Activated T-helper 1 cell treated with anti-CD3 and anti-CD28 coated beads, Interleukin-2, amount 50 U/mL, for 16 hours (primary cell): ENCODE data around the gene TMEM143.
"Not testable (repeated sequence)": the region's sequence is repeated elsewhere in the genome, so short reads cannot be mapped to it uniquely, and the experiment has no call there.

Experiments used
- DNase-seq, 2 donors: peaks; one replicate each; pipeline ENCODE4 v3.0.0-alpha.2; 2020; ENCODE audit warnings: low read depth in 1 of 2, low spot score in 1 of 2

Gene TMEM143

DNA sequence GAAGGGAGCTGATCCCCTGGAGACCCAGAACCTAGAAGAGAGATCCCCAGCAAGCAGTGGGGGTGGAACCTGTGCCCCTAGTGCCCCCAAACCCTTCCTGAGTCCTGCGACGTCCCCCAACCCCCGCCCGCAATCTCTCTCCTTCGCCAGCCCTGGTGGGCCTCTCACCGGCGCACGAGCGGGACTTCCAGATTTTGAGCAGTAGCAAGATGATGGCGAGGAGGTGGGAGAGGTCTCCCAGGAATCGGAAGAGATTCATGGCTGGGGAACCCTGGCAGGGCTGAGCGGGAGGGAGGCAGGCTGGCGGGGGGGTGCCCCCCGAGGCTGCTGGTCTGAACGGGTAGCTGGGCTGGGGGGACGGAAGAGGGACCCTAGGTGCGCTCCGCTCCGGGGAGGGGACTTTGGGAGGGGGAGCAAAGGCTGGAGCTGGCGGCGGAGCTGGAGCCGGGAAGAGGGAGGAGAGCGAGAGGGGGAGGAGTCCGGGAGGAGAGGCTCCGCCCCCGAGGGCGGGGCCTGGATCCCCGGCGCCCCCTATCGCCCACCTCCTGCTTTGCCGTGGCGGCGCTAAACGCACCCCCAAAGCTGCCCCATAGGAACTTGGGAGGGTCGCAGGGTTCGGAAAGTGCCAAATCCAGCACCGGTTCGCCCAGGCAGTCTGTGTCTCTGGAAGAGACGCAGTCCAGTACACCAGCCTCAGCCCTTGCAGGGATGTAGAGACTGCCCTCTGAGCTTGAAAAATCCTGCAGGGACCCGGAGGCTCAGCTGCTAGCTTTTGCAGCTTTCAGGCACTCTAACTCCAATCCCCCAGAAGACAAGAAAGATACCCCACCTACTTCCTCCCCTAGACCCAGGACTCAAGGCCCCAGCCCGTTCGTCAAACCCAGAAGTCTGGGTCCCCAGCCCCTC is 27.6 kb upstream of the TMEM143 start, which contains the start of gene KDELR1:
Gene KDELR1 (minus strand): TSS at position 452 of the 906 bp plus-strand sequence. CDS start 193 bp downstream, at position 259.
- DNase-seq: peak; percentile 60 to 64

DNA sequence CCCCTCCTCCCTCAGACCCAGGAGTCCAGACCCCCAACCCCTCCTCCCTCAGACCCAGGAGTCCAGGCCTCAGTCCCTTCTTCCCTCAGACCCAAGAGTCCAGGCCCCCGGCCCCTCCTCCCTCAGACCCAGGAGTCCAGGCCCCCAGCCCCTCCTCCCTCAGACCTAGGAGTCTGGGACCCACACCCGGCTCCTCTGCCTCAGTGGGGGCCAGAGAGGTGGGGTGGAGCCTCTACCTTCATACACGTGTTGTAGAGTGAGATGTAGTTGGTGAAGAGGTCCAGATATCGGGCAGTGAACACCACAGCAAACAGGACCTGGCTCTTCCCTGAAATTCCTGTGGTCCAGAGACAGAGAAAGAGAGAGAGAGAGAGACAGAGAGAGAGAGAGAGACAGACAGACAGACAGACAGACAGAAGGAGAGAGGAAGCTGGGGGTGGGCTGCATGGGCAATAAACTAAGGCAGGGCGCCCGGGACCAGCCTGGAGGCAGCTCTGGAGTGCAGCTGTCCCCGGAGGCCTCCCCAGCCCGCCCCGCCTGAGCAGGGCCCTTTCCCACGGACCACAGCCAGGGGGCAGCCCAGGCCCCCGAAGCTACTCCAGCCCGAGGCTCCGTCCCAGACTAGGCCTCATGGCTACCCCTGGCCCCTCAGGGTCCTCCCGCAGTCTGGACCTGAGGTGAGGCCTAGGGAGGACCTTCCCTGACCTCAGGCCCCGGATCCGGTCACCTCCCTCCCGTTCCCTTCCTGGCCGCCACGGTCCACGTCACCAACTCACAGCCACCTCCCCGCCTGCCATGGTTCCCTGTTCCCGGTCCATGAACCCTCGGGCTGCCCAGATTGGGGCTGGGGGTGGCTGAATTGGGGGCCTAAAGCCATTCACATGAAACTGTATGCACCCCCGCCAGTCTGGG is 26.7 kb upstream of the TMEM143 start:
- DNase-seq: peak in 1 of 2 donors; percentile 45

DNA sequence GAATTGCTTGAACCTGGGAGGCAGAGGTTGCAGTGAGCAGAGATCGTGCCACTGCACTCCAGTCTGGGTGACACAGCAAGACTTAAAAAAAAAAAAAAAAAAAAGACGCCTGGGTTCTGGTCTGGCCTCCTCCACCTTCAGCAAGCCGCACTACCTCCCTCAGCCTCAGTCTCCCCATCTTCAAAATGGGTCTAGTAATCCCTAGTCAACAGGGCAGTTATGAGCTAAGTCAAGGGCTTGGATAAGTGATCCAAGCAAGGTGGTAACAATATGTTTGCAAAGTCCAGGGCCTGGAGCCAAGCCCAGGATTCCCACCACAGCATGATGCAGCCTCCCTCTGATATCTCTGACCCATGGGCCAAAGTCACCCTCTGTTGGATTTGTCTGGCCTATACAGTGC is 23.2 kb upstream of the TMEM143 start:
- DNase-seq: no peak

DNA sequence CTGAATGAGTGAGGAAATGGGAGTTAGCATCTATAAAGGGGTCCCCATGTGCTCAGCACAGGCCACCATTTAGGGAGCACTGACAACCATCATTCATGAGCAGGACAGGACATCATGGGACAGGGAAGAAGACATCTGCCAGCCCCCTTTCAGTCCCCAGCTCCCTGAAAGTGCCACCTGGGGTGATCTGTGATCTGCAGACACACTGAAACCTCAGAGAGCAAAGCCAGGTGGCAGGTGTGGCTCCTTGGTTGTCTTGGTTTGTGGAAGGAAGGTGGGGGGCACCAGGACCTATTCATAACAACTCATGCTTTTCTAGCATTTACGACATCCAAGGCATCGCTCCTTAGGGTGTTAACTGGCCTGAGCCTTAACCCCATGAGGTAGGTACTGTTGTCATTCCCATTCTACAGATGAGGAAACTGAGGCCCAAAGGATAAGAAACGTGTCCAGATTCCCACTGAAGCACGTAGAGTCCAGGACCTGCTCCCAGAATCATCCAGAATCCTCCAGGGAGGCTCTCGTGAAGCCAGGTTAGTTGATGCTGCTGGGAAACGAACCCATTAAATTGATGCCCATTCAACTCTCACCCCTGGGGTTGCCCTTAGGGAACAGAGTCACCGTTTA is 21.8 kb upstream of the TMEM143 start:
- DNase-seq: no peak

DNA sequence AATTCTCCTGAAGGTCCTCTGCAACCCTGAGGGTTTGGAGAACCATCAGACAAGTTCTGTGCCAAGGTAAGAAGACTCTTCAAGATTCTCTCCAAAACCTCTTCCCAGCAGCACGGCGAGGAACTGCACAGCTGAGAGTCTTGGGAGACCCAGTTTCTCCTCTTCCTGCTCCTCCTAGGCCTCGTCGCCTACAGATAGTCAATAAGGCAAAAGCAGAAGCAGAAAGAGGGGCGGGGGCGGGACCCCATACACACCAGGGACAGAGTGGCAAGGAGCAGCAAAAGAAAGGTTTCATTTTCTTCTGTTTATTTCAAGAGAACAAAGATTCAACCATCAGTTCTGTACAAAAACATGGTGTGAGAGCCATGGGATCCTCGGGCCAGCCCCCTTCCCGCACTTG is 18.5 kb upstream of the TMEM143 start:
- no peak for DNase-seq

DNA sequence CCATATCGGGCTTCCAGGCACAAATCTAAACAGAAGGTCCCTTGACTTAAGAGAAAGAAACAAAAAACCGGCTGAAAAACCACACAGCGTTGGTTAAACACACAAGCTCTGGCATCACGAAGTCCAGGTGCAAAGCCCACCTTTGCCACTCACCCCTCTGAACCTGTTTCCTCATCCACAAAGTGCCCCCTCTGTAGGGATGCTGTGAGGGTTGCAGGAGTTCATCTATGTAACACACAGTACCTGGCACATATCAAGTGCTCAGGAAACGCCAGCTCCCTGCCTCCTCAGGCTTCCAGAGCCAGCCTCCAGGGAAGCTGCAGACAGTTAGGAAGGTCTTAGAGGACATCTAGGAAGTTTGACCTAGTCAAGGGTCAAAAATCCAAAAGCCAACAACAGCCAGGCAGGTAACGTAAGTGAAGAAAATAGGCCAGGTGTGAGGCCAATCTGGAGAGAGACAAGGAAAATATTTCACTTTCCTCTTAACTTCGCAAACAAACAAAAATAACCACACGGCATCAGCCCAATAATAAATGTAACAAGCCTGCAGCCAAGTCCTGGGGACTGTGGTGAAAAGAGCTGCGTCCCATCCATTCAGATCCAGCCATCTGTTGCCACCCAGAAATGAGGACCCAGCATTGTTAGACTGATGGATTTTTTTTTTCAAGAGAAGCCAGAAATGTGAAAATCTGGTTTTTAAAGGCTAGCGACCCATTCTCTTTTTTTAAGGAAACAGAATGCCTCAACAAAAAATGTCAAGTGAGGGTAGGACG is 17.6 kb upstream of the TMEM143 start:
- no peak for DNase-seq

DNA sequence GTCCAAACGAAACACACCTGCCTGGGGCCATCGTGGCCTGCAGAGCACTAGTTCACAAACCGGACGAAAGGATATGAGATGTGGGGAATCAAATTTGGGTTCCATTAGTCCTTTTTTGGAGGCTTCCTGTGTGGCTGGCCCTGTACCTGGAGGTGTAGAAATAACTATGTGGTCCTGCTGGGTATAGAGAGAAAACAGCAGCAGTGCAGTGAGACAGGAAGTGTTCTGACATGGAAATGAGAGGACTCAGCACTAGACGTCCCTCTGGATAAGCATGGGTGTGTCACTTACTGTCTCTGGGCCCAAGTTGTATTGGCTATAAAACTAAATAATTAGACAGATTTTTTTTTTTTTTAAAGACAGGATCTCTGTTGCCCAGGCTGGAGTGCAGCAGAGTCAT is 15.3 kb upstream of the TMEM143 start:
- DNase-seq: no peak

DNA sequence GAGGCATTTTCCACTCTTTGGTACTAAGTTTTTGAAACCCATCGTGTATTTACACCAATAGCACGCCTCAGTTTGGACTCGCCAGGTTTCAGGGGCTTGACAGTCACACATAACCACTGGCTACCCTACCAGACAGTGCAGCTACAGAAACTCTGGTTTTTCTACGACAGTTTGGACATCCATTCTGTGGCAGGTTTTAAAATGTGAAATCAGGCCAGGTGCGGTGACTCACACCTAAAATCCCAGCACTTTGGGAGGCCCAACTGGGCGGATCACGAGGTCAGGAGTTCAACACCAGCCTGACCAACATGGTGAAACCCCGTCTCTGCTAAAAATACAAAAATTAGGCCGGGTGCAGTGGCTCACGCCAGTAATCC is 14.4 kb upstream of the TMEM143 start:
- DNase-seq: no peak

DNA sequence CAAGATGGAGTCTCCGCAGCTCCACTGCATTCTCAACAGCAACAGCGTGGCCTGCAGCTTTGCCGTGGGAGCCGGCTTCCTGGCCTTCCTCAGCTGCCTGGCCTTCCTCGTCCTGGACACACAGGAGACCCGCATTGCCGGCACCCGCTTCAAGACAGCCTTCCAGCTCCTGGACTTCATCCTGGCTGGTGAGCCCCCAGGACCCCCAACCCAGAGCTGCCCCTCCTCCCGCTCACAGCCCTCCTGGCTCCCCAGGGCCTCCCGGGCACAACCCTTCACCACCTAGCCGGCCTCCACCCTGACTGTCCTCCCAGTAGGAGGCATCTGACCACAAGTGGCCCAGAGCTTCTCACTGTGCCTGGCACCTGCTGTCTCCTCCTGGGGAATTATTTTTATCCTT is 9.8 kb upstream of the TMEM143 start:
- DNase-seq: no peak

DNA sequence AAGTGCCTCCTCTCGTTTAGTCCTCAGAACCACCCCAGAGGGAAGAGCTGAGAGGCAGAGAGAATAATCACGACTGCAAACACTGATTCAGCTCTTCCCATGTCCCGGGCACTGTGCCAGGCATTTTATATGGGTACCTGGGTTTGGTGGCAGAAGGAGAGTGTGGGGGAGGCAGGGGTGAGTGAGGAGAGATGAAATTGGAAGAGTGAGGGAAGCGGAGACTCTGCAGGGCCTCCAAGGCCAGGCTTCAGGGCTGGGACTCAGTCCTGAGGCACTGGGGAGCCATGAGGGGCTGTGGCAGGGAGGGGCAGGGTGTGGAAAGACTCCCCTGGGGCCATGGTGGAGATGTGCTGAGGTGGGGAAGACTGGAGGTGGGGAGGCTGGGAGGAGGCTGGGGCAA is 9.2 kb upstream of the TMEM143 start:
- DNase-seq: no peak

DNA sequence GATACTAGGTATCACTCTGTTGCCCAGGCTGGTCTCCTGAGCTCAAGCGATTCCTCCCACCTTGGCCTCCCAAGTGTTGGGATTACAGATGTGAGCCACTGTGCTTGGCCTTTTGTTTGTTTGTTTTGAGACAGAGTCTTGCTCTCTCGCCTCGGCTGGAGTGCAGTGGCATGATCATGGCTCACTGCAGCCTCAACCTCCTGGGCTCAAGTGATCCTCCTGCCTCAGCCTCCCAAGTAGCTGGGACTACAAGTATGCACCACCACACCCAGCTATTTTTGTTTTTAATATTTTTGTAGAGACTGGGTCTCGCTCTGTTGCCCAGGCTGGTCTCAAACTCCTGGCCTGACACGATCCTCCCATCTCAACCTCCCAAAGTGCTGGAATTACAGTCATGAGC is 8.0 kb upstream of the TMEM143 start:
- DNase-seq: not testable (repeated sequence)

DNA sequence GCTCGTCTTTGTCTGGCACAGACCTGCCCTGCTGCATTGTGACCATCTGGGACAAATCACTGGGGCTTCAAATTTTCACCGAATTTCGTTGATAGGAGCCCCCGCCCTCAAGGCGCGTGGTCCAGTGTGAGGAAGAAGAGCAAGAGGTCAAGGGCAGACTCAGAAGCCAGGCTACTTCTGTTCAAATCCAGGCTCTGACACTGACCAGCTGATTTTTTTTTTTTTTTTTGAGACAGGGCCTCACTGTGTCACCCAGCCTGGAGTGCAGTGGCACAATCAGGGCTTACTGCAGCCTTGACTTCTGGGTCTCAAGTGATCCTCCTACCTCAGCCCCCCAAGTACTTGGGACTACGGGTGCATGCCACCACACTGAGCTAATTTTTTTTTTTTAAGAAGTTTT is 7.6 kb upstream of the TMEM143 start:
- no peak for DNase-seq

DNA sequence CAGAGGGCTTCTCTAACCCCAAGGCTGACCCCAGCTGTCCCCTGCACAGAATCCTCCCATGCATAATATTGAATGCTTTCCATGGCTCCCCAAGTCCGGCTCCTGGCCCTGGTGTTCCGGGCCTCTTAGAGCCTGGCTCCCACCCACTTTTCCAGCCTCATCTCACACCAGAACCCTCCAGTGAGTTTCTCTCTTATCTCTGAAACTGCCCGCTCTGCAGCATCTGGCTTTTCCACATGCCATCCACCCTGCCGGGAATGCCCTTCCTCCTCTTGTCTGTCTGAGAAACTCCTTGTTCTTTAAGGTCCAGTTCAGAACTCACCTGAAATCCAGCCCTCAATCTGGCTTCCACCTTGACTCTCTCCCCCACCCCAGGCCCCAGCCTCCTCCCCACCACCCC is 7.2 kb upstream of the TMEM143 start:
- DNase-seq: no peak

DNA sequence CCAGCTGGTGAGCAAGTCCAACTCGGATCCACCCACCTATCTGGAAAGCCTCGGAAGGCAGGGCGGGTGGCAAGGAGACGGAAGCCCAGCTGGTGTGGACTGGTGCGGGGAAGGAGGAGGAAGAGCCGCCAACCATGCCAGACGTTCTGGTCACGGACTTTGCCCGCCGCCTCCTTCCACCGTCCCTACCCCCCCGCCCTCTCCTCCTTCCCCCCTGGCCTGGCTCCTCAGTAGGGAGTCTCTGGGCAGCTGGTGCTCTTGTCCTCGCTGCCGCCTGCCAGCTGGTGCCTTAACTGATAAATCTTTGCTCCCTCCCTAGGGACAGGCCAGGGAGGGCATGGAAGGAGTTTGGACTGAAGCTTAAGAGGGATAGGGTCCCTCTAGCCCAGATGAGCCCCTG is 5.2 kb upstream of the TMEM143 start:
- no peak for DNase-seq

DNA sequence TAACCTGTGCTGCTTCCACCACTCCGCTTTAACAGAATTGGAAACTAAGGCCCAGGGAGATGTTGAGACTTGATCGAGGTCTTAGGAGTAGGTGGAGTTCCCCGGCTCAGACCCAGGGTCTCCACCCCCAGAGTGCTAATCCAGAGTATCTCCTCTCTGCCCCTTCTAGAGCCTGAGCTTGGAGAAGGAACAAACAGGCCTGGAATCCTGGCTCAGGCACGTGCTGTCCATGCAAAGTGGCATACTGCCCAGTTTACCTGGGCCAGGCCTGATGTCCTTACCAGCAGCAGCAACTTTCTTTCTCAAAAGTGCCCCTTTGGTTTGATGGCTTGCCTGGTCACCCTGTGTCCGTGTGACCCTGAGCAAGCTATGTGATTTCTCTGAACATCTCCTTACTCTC is 4.1 kb upstream of the TMEM143 start:
- no peak for DNase-seq

DNA sequence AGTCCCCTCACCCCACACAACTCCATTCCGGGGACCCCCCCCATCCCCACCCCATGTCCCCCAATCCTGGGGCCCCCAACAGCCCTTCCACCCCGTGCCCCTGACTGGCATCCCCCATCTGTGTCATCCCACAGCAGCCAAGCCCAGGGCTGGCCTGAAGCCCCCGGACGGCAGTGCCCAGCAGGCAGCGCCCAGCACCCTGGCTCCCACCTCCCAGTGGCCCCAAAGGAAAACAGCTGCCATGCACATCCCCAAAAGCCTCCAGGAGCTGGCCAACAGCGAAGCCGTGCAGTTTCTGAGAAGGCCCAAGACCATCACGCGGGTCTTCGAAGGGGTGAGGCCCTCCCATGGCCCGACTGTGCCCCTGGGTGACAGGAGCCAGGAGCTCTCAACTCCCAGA is 1.9 kb upstream of the TMEM143 start:
- no peak for DNase-seq

DNA sequence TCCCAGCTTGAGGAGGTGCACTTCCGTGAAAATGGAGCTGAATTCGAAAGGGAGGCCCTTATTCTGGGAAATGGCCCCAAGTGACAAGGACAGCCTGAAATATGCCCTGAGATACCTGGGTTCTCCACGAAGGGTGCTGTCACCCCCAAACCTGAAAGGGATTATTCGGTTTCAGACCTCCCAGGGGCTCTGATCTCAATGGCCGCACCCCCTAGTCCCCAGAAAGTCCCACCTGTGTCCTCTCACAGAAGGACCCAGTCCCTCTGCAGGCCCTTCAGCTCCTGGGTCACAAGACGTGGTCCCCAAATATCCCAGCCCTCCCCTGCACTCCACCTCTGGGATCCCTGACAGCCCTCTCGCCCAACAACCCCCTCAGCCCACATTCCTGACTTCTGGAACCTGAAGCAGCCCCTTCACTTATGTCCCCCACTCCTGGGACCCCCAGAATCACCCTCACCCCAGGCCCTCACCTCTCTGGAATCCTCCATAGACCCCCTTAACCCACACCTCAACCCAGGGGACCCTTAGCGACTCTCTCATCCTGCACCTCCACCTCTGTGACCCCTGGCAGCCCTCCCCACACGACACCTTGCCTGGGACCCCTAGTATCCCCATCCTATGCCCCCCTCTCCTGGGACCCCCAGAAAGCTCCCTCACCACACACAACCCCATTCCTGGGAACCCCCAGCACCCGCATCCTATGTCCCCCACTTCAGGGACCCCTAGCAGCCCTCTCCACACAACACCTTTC is 1.0 kb upstream of the TMEM143 start:
- no peak for DNase-seq

DNA sequence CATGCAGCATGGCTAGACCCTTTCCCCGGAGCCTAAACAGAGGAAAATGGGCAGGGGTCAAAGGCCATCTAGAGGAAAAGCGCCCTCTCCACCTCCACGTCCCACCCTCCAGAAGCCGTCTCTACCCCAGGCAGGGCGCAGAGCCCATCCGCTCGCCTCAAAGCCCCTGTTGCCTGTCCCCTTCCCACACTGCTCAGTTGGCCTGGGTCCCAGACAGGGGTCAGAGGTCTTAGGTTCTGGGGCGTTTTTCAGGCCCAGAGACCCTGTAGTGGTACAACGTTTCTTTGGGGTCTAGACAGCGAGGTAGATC is 285 bp downstream of the TMEM143 start:
- no peak for DNase-seq

DNA sequence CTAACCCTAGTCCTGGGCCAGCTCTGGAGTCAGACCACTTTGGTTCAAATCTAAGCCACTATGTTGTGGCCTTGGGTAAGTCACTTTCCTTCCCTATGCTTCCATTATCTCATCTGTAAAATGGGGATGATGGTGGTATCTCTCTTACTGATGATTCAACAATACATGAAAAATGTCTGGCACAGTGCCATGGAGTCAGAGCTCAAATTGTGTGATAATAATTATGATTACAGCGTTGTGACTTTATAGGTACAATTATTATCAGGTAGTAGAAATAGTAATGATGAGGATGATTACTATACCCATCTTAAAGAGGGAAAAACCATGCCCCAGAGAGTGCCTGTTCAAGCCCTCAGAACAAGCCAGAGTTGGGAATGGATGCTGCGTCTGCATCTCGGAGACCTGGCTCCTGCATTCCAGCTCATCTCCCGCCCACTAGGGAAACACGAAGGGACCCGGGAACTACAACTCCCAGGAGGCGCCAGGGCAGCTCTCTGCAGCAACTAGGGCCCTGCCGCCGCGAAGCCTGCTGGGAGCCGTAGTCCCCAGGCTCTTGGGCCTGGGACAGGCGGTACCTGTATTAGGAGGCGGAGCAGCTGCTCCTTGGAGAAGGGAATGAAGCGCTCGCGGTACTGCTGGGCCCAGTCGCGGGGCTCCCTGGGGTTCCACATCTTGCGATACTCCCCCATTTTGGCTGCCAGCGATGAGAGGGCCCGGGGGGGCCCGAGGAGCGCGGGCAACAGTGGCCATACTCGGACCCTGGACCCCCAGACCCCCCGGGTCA is 832 bp downstream of the TMEM143 start:
- peak; percentile 74 to 82 for DNase-seq

DNA sequence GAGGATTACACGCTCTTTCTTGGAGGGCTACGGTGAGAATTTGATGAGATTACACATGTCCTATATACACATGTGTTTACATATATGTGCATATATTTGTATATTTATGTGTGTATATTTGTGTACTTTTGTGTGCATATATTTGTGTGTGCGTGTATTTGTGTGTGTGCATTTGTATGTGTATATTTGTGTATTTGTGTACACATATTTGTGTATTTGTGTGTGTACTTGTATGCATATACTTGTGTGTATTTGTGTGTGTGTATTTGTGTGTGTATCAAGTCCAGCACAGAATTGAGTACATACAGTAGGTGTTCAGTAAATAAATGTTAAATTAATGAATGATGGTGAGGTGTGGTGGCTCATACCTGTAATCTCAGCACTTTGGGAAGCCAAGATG is 1.8 kb downstream of the TMEM143 start:
- DNase-seq: no peak
